Ovary (tissue), 9 donors: ENCODE data around the gene METTL16. TPM values are rescaled to one million over a fixed set of nuclear protein-coding genes. Genes with fewer than 3 reads are reported as not detected.

Source experiments
- DNase-seq, 5 donors: peaks; one replicate each; pipeline ENCODE4 v3.0.0-alpha.2; 2019 to 2020
- H3K27ac ChIP-seq, 2 donors: fragments of 200-600 bp; one replicate each; pipeline versions ENCODE4 v1.5.1 to v1.8.0; 2019 to 2022
- H3K27me3 ChIP-seq: fragments of 200-600 bp; one replicate; pipeline ENCODE4 v1.8.0; 2022
- H3K36me3 ChIP-seq: fragments of 200-600 bp; sonication (generic); one replicate; pipeline ENCODE4 v1.5.1; 2019
- H3K4me1 ChIP-seq: one replicate; pipeline ENCODE4 v1.8.1; 2013; ENCODE audit warnings: mild to moderate bottlenecking, moderate library complexity; ENCODE audit not compliant: insufficient read depth
- H3K4me3 ChIP-seq: fragments of 200-600 bp; sonication (generic); one replicate; pipeline ENCODE4 v1.5.1; 2017
- H3K9me3 ChIP-seq, 2 donors: fragments of 200-600 bp in 1 of 2; sonication (generic) in 1 of 2; one replicate each; pipeline versions ENCODE4 v1.5.1 to v1.8.1; 2013 to 2019; ENCODE audit warnings: mild to moderate bottlenecking in 1 of 2, moderate library complexity in 1 of 2
- EP300 ChIP-seq: sonication (generic); formaldehyde crosslinking; IDR thresholded peaks from one replicate; pipeline ENCODE4 v1.6.1; 2017; ENCODE audit warnings: antibody characterized with exemption
- POLR2A ChIP-seq: fragments of 450-650 bp; IDR thresholded peaks from one replicate; pipeline ENCODE4 v1.6.1; 2017; ENCODE audit warnings: antibody characterized with exemption, mild to moderate bottlenecking, moderate library complexity
- WGBS, 3 donors: extraction: QIAGEN DNeasy Blood & Tissue Kit in 1 of 3; methylation state at CpG; one replicate each; pipeline versions ENCODE4 v1.1.5 to v1.1.7; 2013 to 2017; 5-methylcytosine and 5-hydroxymethylcytosine counted together
- intact Hi-C, 4 donors: fragments of 100-400 bp; cut with DNase I; formaldehyde crosslinking; loops; one replicate each; pipeline versions ENCODE4 v1.11.0 to v1.15.1; 2022 to 2023
- polyA plus RNA-seq, 2 donors: library from polyadenylated mRNA; stranded (reverse); fragments of 200-250 nt in 1 of 2; fragments of 350-450 nt in 1 of 2; fragmentation: Illumina TruSeq in 1 of 2; extraction: RNeasy Lipid Tissue Mini Kit (QIAGEN cat#74804) in 1 of 2; gene quantifications; one replicate each; pipeline ENCODE4 v1.2.3, GENCODE V29; 2013 to 2014
- total RNA-seq, 7 donors: library from RNA; depleted of rRNA in 2 of 7; stranded (reverse); fragments of >200 nt in 2 of 7; fragmentation: NEBNext Ultra II Directional in 3 of 7; extraction: Animal tissue kit (Norgen Biotek cat#: 25700) in 3 of 7; gene quantifications; one replicate each; pipeline versions ENCODE4 v1.1.0 to v1.2.4, GENCODE V29; 2016 to 2023
- TF ChIP-seq, protein P1 (sequence below), 3 donors: fragments of 450-650 bp in 2 of 3; fragments of 200-600 bp in 1 of 3; IDR thresholded peaks; one replicate each; pipeline versions ENCODE4 v1.5.1 to v1.8.0; 2016 to 2022; ENCODE audit warnings: antibody characterized with exemption in 3 of 3, mild to moderate bottlenecking in 1 of 3
- donor health status: DM: no; HTN: no; CAD: no; lungs with moderate emphysema.
- donor health status: DM: no; HTN: no; CAD: no.
- donor health status: Bipolar disorder and iron deficiency.
- donor health status: DM: yes; HTN: yes; CAD: no.
- donor health status: DM: no; HTN: no; CAD: no.
- donor health status: DM: yes; HTN: yes; CAD: no.

Gene METTL16
- total and polyA plus RNA-seq, 9 donors: 18.4 to 69.1 (median 38.8) TPM

DNA sequence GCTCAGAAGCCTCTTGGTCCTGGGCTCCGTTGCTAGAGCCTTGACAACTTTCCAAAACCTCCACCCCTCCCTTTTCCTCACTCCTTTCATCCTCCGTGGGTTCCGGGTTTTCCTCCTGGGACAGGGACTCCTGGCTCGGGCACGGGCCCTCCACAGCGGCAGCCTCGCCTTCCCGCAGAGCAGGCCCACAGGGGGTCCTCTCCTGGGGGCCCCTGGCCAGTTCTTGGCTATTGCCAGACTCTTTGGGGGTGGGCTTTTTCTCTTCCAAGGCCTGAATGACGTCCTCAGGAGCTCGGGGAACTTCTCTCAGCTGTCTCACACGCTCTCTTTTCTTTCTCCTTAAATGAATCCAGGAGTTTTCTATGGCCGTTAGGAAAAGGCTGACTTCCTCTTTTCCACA, 91.5 kb downstream of the METTL16 start:
- Histone ChIP-seq H3K27ac (peak overlapping the region in 1 of 2 donors; percentile 26), H3K9me3 (no peaks in the 10 kb centered on the region), H3K27me3 (no peaks in the 10 kb centered on the region), H3K36me3 (no peaks in the 10 kb centered on the region), H3K4me1 (peaks cover 11% of the 10 kb centered on the region), H3K4me3 (no peak overlapping the region)
- WGBS, 3 donors: 45 to 61% (median 47%) methylated on average over 12 of the region's 12 CpGs
- intact Hi-C loops: loop anchor here in 1 of 4 donors (5.0 kb wide), 1 partner anchor 92 kb away; the partner anchor contains the start of gene METTL16
- TF ChIP-seq EP300: no peak
- TF ChIP-seq, protein P1, sequence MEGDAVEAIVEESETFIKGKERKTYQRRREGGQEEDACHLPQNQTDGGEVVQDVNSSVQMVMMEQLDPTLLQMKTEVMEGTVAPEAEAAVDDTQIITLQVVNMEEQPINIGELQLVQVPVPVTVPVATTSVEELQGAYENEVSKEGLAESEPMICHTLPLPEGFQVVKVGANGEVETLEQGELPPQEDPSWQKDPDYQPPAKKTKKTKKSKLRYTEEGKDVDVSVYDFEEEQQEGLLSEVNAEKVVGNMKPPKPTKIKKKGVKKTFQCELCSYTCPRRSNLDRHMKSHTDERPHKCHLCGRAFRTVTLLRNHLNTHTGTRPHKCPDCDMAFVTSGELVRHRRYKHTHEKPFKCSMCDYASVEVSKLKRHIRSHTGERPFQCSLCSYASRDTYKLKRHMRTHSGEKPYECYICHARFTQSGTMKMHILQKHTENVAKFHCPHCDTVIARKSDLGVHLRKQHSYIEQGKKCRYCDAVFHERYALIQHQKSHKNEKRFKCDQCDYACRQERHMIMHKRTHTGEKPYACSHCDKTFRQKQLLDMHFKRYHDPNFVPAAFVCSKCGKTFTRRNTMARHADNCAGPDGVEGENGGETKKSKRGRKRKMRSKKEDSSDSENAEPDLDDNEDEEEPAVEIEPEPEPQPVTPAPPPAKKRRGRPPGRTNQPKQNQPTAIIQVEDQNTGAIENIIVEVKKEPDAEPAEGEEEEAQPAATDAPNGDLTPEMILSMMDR (IDR thresholded peaks at IDR 0.05): no peak
- TF ChIP-seq POLR2A: no peak
- peak in 2 of 5 donors; percentile 38 to 46 for DNase-seq

DNA sequence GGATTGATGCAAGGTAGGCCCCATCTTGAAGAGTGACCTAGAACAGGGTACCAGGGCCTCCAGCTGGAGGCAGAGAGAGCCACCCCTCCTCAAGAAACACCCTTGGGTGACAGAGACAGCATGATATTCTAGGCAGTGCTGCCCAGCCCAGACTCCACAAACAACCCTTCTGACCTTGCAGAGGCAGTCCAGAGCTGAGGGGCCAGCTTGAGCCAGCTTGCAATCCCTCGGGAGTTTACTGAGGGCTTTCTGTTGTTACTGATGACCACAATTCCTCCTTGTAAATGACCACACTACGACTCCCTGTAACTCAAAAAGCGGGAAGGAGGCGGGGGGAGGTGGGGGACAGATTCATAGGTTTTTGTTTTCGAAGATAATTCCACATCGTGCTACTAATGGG, 92.2 kb downstream of the METTL16 start:
- Histone ChIP-seq H3K36me3 (no peaks in the 10 kb centered on the region), H3K4me1 (peaks cover 11% of the 10 kb centered on the region), H3K27ac (peak overlapping the region; percentile 0 to 71), H3K9me3 (no peaks in the 10 kb centered on the region), H3K27me3 (no peaks in the 10 kb centered on the region), H3K4me3 (no peak overlapping the region)
- DNase-seq: no peak
- 57 to 78% (median 58%) methylated on average over 6 of the region's 6 CpGs for WGBS, 3 donors
- intact Hi-C loops: loop anchor here in 1 of 4 donors (5.0 to 10.0 kb wide), 2 partner anchors 37 to 55 kb away; no protein-coding TSS in a partner anchor
- TF ChIP-seq POLR2A: no peak

- TF ChIP-seq EP300: no peak
- TF ChIP-seq, protein P1 (IDR thresholded peaks at IDR 0.05): no peak
- TF ChIP-seq POLR2A: no peak
These were observed 93.1 kb downstream of the METTL16 start for GRCh38 chr17:2418572-2418971.

DNA sequence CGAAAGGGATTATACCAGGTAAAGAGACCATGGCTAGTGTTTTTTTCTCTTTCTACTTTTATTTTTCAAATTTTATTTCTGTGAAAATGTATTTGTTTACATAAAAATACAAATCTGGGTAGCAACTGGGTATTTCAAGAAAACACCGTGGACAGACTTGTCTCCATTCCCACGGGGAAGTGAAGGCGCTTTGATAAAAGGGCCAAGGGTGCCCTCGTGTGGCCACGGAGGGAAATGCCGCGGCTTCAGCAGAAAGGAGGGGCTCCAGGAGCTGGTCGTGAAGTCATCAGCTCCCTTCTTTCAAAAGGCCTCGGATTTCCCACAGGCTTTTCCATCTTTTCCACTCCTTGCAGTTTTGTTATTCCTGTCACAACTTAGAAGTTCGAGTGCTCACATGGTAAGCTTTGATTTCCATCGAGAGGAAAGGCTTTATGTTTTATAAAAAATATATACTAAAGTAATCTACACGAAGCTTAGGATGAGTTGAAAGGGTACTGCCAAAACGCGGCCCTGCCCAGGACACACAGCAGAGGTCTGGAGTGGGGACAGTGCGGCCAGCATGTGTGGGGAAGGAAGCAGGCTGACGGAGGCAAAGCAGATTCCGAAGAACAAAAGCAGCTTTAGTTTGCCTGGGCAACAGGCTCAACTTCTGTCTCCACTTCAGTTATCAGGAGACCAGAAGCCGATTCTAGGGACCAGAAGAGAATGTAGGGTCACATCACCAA, 95.5 kb downstream of the METTL16 start:
- H3K27me3 ChIP-seq: no peaks in the 10 kb centered on the region
- no peak for TF ChIP-seq EP300
- TF ChIP-seq, protein P1 (IDR thresholded peaks at IDR 0.05): peak; percentile 93
- intact Hi-C loops: loop anchor here in 2 of 4 donors (2.0 to 10.0 kb wide), 3 partner anchors 33 to 51 kb away; no protein-coding TSS in a partner anchor
- H3K9me3 ChIP-seq: no peaks in the 10 kb centered on the region
- H3K36me3 ChIP-seq: no peaks in the 10 kb centered on the region
- H3K4me3 ChIP-seq: no peak overlapping the region
- H3K27ac ChIP-seq: no peak overlapping the region
- peak; percentile 84 to 95 (median 95) for DNase-seq
- H3K4me1 ChIP-seq: peaks cover 11% of the 10 kb centered on the region
- 30 to 32% (median 31%) methylated on average over 19 of the region's 19 CpGs for WGBS, 3 donors

More at GRCh38 chr17:2418572-2418971, 93.1 kb downstream of the METTL16 start:
- DNase-seq: peak; percentile 48 to 66 (median 59)
- WGBS, 3 donors: 5 to 35% (median 6%) methylated on average over 7 of the region's 7 CpGs
- intact Hi-C loops: loop anchor here in 1 of 4 donors (5.0 to 10.0 kb wide), 2 partner anchors 36 to 54 kb away; no protein-coding TSS in a partner anchor
- Histone ChIP-seq H3K27ac (peak overlapping the region in 1 of 2 donors; percentile 71), H3K36me3 (no peaks in the 10 kb centered on the region), H3K9me3 (no peaks in the 10 kb centered on the region), H3K4me3 (no peak overlapping the region), H3K27me3 (no peaks in the 10 kb centered on the region), H3K4me1 (peaks cover 11% of the 10 kb centered on the region)

DNA sequence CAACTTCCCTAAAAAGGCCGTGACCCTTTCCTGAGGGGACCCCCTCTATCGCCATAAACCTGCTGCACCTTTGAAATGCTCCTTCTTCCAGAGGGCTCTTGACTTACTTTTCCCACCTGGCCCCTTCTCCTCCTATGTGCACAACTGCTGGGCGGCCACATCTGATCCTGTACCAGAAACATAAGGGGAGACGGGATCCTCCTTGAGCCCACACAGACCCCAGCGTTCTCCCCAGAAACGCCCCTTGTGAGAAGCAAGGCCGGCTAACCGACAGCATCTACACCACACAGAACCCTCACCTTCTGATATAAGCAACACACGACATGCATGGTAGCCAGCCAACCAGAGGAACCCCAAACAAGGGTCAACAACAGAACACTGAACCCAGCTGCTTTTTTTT, 96.6 kb downstream of the METTL16 start:
- Histone ChIP-seq H3K27me3 (no peaks in the 10 kb centered on the region), H3K9me3 (no peaks in the 10 kb centered on the region), H3K27ac (no peak overlapping the region), H3K4me3 (no peak overlapping the region), H3K4me1 (peaks cover 11% of the 10 kb centered on the region), H3K36me3 (no peaks in the 10 kb centered on the region)
- TF ChIP-seq EP300 (no peak), POLR2A (no peak)
- TF ChIP-seq, protein P1 (IDR thresholded peaks at IDR 0.05): no peak
- intact Hi-C loops: loop anchor here in 2 of 4 donors (2.0 to 10.0 kb wide), 3 partner anchors 32 to 50 kb away; no protein-coding TSS in a partner anchor
- DNase-seq: peak in 1 of 5 donors; percentile 33
- WGBS, 3 donors: 81 to 87% (median 83%) methylated on average over 9 of the region's 9 CpGs
